ENCODE data around the gene LMNTD2.

The LMNTD2 gene

GRCh38 chr11:587546-587945 is 27.0 kb upstream of the LMNTD2 start:
- no peak for DNase-seq

DNA sequence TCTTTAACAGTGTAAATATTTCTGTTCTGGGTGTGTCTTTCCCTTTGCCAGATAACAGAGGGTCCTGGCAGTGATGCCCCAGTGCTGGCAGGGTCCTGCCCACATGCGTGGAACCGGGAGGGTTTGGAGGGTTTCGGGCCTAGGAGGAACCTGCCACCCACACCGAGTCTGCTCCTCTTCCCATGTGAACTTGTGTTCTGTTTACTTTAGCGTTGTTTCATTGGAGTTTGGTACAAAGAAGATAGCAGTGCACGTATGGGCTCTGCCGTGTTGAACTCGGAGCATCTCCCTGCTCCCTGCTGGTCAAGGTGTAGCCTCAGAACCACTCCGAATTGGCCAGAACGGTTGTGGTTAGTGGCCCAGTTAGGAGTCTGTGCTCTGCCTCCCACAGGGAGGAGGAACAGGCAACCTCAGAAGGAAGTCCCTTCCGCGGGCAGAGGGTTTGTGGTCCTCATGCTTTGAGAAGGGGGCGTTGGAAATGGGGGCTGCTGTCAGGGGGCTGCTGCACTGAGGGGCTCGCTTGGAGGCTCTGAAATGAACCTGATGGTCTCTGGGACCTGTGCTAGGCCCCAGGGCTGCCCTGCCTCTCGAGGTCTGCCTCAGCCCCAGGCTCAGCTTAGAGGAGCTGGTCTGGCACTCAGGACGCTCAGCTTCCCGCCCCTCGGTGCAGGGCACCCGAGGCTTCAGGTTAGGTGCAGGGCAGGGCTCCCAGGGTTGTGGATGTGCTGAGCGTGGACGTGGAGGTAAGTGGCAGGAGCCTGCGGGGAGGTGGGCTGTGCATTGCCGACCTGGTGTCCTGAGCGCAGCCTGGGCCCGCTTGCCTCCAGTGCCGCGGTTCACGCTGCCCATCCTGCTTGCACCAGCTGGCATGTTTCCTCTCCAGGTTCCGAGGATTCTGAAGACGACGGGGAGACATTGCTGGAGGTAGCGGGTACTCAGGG is 26.1 kb upstream of the LMNTD2 start:
- DNase-seq: no peak

DNA sequence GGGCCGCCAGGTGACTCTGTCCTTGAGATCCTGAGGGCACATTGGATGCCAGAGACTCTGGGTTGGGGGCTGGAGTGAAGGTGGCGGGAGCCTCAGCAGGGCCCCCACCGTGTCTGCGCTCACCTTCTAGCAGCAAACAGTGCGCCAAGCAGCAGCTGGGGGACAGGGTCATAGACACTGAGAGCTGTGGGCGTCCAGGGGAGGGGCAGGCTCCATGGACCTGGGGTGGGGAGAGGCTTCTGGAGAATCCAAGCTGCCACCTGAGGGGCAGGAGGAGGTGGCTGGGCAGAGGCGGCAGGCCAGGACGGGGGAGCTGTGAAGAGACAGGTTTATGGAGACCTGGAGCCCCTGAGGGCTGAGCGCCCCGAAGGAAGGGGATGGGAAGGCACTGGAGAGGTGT is 23.7 kb upstream of the LMNTD2 start:
- no peak for DNase-seq

DNA sequence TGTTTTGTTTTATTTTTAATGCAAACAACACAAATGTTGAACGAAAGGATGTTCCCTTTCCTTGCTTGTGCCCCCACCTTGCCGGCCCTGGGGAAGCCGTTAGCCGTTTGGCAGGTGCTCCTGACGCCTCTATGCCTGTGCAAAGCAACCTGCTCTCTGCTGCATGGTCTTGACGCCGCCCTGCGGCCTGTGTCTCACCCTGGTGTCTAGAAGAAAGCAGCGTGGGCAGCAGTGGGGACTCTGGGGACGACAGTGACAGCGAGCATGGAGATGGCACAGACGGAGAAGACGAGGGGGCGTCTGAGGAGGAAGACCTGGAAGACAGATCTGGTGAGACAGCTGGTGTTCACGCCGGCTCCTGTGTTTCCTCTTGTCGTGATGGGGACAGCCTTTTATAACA is 21.2 kb upstream of the LMNTD2 start:
- DNase-seq: no peak

DNA sequence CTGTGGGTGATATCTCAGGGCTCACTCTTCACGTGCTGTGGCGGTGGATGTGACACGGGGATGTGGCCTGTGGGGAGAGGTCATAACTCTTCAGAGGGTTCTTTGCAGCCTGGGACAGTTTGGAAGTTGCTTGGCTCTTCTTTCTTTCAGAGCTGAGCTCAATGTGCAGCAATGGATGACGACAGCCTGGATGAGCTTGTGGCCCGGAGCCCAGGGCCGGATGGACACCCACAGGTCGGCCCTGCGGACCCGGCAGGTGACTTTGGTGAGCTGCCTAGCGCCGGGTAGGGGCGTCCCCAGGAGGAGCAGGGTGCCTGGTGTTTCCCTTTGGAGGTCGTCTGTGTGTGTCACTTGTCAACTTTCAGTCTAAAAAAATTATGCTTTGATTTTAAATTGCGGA is 20.8 kb upstream of the LMNTD2 start:
- no peak for DNase-seq

- DNase-seq: no peak
Observed at GRCh38 chr11:579830-580601, 19.5 kb upstream of the LMNTD2 start.

DNA sequence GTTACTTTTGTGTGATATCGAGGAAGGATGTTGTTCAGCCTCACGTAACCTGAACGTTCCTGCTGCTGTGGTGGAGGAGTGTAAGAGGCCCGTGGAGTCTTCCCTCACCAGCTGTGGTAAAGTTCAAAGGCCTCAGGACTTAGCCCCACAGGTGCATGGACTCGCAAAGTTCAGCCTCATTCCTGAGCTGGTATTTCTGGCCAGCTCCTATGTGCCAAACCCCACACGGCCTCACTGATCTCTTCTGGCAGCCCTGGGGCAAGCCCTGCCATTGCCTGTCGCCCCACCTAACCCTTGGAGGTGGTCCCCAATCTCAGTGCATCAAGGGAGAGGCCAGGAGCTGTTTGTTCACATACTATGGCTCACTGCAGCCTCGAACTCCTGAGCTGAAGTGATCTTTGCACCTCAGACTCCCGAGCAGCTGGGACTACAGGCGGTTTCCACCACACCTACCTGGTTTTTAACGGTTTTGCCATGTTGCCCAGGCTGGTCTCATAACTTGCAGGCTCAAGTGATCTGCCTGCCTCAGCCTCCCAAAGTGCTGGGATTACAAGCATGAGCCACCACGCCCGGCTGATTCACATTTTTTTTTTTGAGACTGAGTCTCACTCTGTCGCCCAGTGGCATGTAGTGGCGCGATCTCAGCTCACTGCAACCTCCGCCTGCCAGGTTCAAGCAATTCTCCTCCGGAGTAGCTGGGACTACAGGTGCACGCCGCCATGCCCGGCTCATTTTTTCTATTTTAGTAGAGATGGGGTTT is 17.9 kb upstream of the LMNTD2 start:
- no peak for DNase-seq

DNA sequence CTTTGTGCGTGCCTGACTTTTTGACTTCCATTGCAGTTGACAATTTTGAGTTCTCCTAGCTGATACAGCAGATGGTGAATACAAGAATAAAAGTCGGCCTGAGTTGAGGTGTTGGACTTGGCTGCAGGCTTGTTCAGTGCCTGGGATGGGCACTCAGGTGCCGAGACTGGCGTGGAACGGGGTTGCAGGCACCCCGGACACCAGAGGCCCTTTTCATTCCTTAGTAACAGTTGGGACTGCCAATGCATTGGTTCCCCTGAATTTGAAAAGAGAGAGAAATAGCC is 17.0 kb upstream of the LMNTD2 start:
- DNase-seq: no peak

DNA sequence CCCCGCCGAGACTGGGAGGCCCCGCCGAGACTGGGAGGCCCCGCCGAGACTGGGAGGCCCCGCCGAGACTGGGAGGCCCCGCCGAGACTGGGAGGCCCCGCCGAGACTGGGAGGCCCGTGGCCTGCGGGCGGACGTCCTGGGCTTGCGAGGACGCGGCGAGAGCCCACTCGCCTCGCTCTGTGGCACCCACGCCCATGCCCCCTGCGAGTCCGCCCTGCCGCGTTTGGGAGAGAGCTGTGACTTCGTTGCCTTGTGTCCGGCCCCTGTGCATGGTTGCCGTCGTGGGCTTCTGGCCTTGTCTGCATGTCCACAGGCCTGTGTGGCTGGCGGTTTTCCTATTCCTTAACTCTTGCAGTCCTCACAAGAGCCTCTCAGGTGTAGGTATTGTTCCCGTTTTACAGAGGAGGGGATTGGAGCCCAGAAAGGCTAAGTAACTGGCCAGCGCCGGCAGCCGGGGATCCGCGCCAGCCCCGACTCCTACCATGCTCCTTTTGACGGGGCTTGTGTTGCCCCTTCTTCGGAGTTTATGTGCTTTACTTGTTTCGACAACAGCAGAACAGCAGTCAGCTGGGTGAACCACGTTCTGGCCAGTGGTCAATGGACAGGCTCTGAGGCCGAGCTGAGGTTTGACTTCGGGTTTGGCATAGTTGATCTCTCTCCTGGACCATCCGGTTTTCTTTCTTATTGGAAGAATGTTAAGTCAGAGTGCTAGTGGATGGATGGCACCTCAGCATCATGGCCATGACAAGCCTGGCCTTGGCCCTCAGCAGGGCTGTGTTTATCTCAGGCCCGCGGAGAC is 16.5 kb upstream of the LMNTD2 start:
- no peak for DNase-seq

GRCh38 chr11:575996-576768 is 15.6 kb upstream of the LMNTD2 start, which contains the start of gene PHRF1:
Gene PHRF1, plus strand, starts transcription at chr11:576470. Its CDS starts 5,043 bp downstream, at chr11:581513.
- DNase-seq: peak; percentile 94

- DNase-seq: no peak
Observed at GRCh38 chr11:575313-575995, 14.9 kb upstream of the LMNTD2 start.

- DNase-seq: no peak
Observed at GRCh38 chr11:574632-575312, 14.2 kb upstream of the LMNTD2 start.

- peak; percentile 37 for DNase-seq
Observed at GRCh38 chr11:574031-574570, 13.6 kb upstream of the LMNTD2 start.

DNA sequence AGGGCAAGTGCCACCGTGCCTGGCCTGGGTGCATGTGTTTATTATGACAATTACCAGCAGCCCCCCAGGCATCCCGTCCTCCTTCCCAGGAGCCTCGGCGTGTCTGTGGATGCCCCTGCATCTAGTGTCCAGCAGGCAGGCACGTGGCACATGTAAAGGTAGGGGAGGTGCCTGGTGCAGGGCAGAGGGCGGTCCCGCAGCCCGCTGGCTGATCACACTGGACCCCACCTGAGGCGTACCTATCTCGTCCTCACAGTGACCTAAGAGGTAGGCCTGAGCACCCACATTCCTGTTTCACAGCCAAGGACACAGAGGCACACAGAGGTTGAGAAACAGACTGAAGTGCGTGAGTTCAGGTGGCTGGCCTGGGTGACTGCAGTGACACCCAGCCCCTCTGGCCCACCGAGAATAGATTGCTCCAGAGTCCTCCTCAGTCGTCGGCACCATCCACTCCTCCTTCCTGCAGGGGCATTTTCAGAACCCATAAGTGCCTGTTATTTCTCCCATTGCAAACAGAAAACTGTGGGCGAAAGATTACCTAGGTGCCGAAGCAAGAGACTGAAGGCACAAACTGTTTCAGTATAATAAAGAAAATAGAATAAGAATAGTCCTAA is 12.7 kb upstream of the LMNTD2 start:
- no peak for DNase-seq

DNA sequence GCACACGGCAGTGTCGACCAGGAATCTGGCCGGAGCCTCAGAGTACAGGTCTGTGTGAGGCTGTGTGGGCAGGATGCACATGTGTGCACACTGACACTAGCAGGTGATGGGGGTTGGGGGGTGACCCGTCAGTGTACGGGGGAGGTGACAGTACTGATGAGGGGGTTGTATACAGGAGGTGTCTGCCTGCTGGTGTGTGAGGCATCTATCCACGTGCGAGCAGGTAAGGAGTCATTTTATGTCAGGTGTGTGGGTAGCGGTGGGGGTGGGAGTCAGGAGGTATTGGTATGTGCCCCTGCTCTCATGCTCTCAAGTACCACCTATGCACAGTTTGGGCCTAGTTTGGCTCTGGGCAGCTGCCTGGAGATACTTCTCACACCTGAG is 11.3 kb upstream of the LMNTD2 start:
- DNase-seq: no peak

- no peak for DNase-seq
Observed at GRCh38 chr11:569158-569885, 8.8 kb upstream of the LMNTD2 start.

GRCh38 chr11:568306-569157 is 8.0 kb upstream of the LMNTD2 start:
- peak; percentile 94 for DNase-seq

Measured in CD4-positive, alpha-beta T cell treated with Interleukin-4 for 4 hours (primary cell).